Neutrophil (primary cell): ENCODE measurements around the gene TPRG1.

Experiments used
- H3K27ac ChIP-seq: fragments of 200-600 bp; sonication (generic); 2 replicates; pipeline ENCODE4 v1.5.1; 2016; ENCODE audit warnings: mild to moderate bottlenecking, moderate library complexity
- H3K27me3 ChIP-seq: fragments of 200-600 bp; sonication (generic); 2 replicates; pipeline ENCODE4 v1.6.0; 2016; ENCODE audit warnings: mild to moderate bottlenecking
- H3K36me3 ChIP-seq: fragments of 200-600 bp; sonication (generic); 2 replicates; pipeline ENCODE4 v1.5.1; 2017
- H3K4me1 ChIP-seq, 2 experiments: fragments of 200-600 bp in 1 of 2; sonication (generic) in 1 of 2; 1 replicate in 1 of 2; 2 replicates in 1 of 2; pipeline versions ENCODE4 v1.5.1 to v1.6.1; 2013 to 2016; ENCODE audit warnings: low read depth in 1 of 2, low read length in 1 of 2, mild to moderate bottlenecking in 1 of 2, moderate library complexity in 1 of 2; ENCODE audit not compliant: control insufficient read depth in 1 of 2, insufficient read depth in 1 of 2
- H3K4me3 ChIP-seq, 2 experiments: fragments of 200-600 bp in 1 of 2; sonication (generic) in 1 of 2; 1 replicate in 1 of 2; 2 replicates in 1 of 2; pipeline ENCODE4 v1.5.1; 2013 to 2016; ENCODE audit warnings: low read depth in 1 of 2, low read length in 1 of 2, mild to moderate bottlenecking in 1 of 2, moderate library complexity in 1 of 2
- H3K9me3 ChIP-seq: fragments of 200-600 bp; sonication (generic); 2 replicates; pipeline ENCODE4 v1.5.1; 2016
- TF ChIP-seq, protein P1 (sequence below): fragments of 200-600 bp; sonication (generic); IDR thresholded peaks from 2 replicates; pipeline ENCODE4 v1.5.1; 2016; ENCODE audit warnings: antibody characterized with exemption

The TPRG1 gene

DNA sequence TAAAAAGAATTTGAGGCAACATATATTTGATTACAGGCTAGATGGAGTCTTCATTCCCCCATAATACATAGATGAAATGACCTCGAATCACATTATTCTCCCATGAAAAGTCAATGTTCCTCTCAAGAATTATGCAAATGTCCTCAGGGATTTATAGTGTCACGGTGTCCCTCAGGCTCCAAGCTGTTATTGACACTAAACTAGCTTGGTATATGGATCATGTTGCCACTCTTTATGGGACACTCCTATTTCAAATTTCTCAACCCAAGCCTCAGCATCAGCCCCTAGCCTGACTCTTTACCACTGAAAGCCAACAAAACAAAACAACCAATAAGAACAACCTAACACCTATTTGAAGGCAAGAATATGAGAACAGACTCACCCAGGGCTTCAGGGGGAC is 139.8 kb downstream of the TPRG1 start:
- Histone ChIP-seq H3K4me1 (no peaks in the 10 kb centered on the region), H3K27me3 (no peaks in the 10 kb centered on the region), H3K4me3 (no peak overlapping the region), H3K9me3 (no peaks in the 10 kb centered on the region), H3K36me3 (no peaks in the 10 kb centered on the region), H3K27ac (no peak overlapping the region)
- TF ChIP-seq, protein P1, sequence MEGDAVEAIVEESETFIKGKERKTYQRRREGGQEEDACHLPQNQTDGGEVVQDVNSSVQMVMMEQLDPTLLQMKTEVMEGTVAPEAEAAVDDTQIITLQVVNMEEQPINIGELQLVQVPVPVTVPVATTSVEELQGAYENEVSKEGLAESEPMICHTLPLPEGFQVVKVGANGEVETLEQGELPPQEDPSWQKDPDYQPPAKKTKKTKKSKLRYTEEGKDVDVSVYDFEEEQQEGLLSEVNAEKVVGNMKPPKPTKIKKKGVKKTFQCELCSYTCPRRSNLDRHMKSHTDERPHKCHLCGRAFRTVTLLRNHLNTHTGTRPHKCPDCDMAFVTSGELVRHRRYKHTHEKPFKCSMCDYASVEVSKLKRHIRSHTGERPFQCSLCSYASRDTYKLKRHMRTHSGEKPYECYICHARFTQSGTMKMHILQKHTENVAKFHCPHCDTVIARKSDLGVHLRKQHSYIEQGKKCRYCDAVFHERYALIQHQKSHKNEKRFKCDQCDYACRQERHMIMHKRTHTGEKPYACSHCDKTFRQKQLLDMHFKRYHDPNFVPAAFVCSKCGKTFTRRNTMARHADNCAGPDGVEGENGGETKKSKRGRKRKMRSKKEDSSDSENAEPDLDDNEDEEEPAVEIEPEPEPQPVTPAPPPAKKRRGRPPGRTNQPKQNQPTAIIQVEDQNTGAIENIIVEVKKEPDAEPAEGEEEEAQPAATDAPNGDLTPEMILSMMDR = no peak

DNA sequence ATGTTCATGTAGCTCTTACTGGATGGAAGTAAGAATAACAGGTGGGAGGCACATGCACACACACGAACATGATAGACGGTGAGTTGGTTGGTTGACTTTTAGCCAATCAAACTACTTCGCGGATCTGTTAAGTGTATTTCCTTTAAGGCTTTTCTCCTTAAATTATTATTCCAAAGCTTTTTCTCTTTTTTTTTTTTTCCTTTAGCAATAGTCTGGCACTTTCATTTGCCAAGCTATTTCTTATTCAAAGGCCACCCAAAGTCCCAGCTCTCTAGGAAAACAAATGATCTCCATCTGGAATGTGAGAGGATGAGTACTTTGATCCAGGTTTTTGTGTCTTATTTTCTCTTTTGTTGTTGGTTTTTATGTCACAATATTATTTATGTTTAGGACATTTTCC is 141.1 kb downstream of the TPRG1 start:
- TF ChIP-seq, protein P1 = no peak
- H3K4me1 ChIP-seq = no peaks in the 10 kb centered on the region

DNA sequence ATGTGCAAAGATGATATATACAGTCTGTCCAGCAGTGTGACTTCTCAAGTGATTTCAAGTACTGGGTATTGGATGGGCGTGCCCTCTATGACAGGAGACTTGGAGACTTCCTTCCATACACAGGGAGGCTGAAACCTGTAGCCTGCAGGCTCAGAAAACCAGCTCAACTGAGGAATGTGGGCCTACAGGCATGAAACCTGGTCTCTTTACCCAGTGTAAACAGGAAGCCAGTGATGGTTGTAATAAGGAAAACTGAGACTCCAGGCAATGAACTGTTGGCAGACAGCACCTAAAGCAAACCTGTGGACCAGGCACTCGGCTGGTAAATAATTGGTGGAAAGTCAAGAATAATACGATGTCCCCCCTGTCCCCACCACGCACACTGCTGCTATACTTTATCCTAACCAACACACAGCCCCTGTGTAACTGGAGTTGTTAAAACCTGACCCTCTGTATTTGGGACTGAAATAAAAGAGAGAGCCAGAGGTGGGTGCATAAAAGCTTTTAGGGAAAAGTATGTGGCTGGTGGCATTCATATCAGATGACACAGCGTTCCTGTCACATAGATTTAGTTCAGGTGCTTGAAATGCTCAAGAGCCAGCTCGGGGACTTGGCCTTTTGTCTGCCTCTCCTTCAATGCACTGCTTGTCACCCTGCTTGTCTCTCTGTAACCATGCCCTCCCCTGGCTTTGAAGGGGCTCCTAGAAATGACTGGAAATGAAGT is 144.7 kb downstream of the TPRG1 start:
- Histone ChIP-seq H3K27ac (no peak overlapping the region), H3K4me1 (no peaks in the 10 kb centered on the region), H3K9me3 (no peaks in the 10 kb centered on the region), H3K36me3 (no peaks in the 10 kb centered on the region), H3K27me3 (no peaks in the 10 kb centered on the region), H3K4me3 (no peak overlapping the region)
- TF ChIP-seq, protein P1 = no peak

More for the DNA sequence above, 141.1 kb downstream of the TPRG1 start:
- H3K36me3 ChIP-seq = no peaks in the 10 kb centered on the region
- no peaks in the 10 kb centered on the region for H3K27me3 ChIP-seq
- H3K9me3 ChIP-seq = no peaks in the 10 kb centered on the region
- no peak overlapping the region for H3K4me3 ChIP-seq
- no peak overlapping the region for H3K27ac ChIP-seq

DNA sequence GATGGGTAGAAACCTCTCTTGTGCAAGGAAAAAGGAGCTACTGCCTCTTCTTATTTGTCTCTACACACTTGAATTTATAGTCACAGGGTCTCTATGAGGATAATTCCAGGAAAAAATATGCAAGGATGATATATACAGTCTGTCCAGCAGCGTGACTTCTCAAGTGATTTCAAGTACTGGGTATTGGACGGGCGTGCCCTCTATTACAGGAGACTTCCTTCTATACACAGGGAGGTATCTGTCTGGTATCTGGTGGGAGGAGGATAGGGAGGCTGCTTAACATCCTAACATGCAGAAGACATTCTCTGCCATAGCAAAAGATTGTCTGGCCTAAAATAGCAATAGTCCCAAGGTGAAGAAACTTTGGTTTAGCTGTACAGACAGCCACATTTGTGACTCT is 146.1 kb downstream of the TPRG1 start:
- Histone ChIP-seq H3K36me3 (no peaks in the 10 kb centered on the region), H3K4me1 (peaks cover 0 to 6% of the 10 kb centered on the region in 2 experiments), H3K9me3 (no peaks in the 10 kb centered on the region), H3K4me3 (no peak overlapping the region), H3K27ac (no peak overlapping the region), H3K27me3 (no peaks in the 10 kb centered on the region)
- TF ChIP-seq, protein P1 = no peak

DNA sequence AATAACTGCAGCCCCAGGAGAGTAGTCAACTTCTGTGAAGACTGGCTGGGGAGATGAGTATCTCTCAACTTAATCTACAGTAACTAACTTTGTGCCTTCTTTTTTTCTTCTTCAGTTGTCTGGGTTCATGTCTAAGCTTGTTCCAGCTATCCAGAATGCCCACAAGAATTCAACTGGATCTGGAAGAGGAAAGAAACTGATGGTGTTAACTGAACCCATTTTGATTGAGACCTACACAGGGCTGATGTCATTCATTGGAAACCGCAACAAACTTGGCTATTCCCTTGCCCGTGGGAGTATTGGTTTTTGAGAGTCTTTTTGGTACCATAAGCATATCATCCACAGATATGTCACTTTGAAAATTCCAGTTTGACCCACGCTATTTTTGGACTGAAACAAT is 148.7 kb downstream of the TPRG1 start:
- TF ChIP-seq, protein P1 = no peak
- Histone ChIP-seq H3K27me3 (no peaks in the 10 kb centered on the region), H3K27ac (no peak overlapping the region), H3K4me3 (no peak overlapping the region), H3K36me3 (no peaks in the 10 kb centered on the region), H3K9me3 (no peaks in the 10 kb centered on the region), H3K4me1 (peaks cover 15 to 24% of the 10 kb centered on the region in 2 experiments)
